Measurements from ENCODE around the gene MPP1. TPM values are rescaled to one million over a fixed set of nuclear protein-coding genes. Genes with fewer than 3 reads are reported as not detected.
"Not testable (repeated sequence)": the region's sequence is repeated elsewhere in the genome, so short reads cannot be mapped to it uniquely, and the experiment has no call there.

MPP1 gene
- total and polyA plus RNA-seq, 2 donors, result 70.0 to 81.4 TPM

GRCh38 chrX:154829134-154829533, 23.8 kb upstream of the MPP1 start:
- H3K27ac ChIP-seq (ENCODE audit: low read depth in 1 of 2, low read length in 1 of 2), result no peak overlapping the region
- no peaks in the 10 kb centered on the region for H3K9me3 ChIP-seq (ENCODE audit: control insufficient read depth in 2 of 2, insufficient read depth in 1 of 2, low read length in 1 of 2)
- no peak overlapping the region for H3K4me3 ChIP-seq (ENCODE audit: low read length in 2 of 2)
- no peaks in the 10 kb centered on the region for H3K4me1 ChIP-seq (ENCODE audit: control insufficient read depth in 2 of 2, insufficient read depth in 2 of 2, low read length in 2 of 2)
- no peak for DNase-seq (ENCODE audit: low read depth in 6 of 9, low spot score in 9 of 9)
- no peaks in the 10 kb centered on the region for H3K36me3 ChIP-seq (ENCODE audit: control insufficient read depth in 2 of 2, insufficient read depth in 2 of 2, low read length in 1 of 2)
- H3K27me3 ChIP-seq (ENCODE audit: control insufficient read depth in 2 of 2, insufficient read depth in 1 of 2, low read length in 1 of 2), result no peaks in the 10 kb centered on the region

GRCh38 chrX:154828016-154828408, 22.7 kb upstream of the MPP1 start:
- no peak for DNase-seq (ENCODE audit: low read depth in 6 of 9, low spot score in 9 of 9)
- Histone ChIP-seq H3K9me3 (ENCODE audit: control insufficient read depth in 2 of 2, insufficient read depth in 1 of 2, low read length in 1 of 2) (no peaks in the 10 kb centered on the region), H3K4me1 (ENCODE audit: control insufficient read depth in 2 of 2, insufficient read depth in 2 of 2, low read length in 2 of 2) (no peaks in the 10 kb centered on the region), H3K27me3 (ENCODE audit: control insufficient read depth in 2 of 2, insufficient read depth in 1 of 2, low read length in 1 of 2) (no peaks in the 10 kb centered on the region), H3K36me3 (ENCODE audit: control insufficient read depth in 2 of 2, insufficient read depth in 2 of 2, low read length in 1 of 2) (no peaks in the 10 kb centered on the region), H3K4me3 (ENCODE audit: low read length in 2 of 2) (no peak overlapping the region), H3K27ac (ENCODE audit: low read depth in 1 of 2, low read length in 1 of 2) (peak overlapping the region in 1 of 2 donors; percentile 29)
- WGBS, result 88% methylated on average over 2 of the region's 2 CpGs

GRCh38 chrX:154827194-154828015, 22.1 kb upstream of the MPP1 start:
- H3K9me3 ChIP-seq (ENCODE audit: control insufficient read depth in 2 of 2, insufficient read depth in 1 of 2, low read length in 1 of 2), result no peaks in the 10 kb centered on the region
- no peaks in the 10 kb centered on the region for H3K36me3 ChIP-seq (ENCODE audit: control insufficient read depth in 2 of 2, insufficient read depth in 2 of 2, low read length in 1 of 2)
- peak overlapping the region in 1 of 2 donors; percentile 29 for H3K27ac ChIP-seq (ENCODE audit: low read depth in 1 of 2, low read length in 1 of 2)
- peak in 1 of 9 donors; percentile 18 for DNase-seq (ENCODE audit: low read depth in 6 of 9, low spot score in 9 of 9)
- 81% methylated on average over 4 of the region's 4 CpGs for whole genome bisulfite sequencing
- no peaks in the 10 kb centered on the region for H3K27me3 ChIP-seq (ENCODE audit: control insufficient read depth in 2 of 2, insufficient read depth in 1 of 2, low read length in 1 of 2)
- no peaks in the 10 kb centered on the region for H3K4me1 ChIP-seq (ENCODE audit: control insufficient read depth in 2 of 2, insufficient read depth in 2 of 2, low read length in 2 of 2)
- H3K4me3 ChIP-seq (ENCODE audit: low read length in 2 of 2), result no peak overlapping the region

GRCh38 chrX:154825586-154825985, 20.3 kb upstream of the MPP1 start:
- not testable (repeated sequence) for DNase-seq (ENCODE audit: low read depth in 6 of 9, low spot score in 9 of 9); H3K4me3 ChIP-seq (ENCODE audit: low read length in 2 of 2); H3K27me3 ChIP-seq (ENCODE audit: control insufficient read depth in 2 of 2, insufficient read depth in 1 of 2, low read length in 1 of 2); H3K9me3 ChIP-seq (ENCODE audit: control insufficient read depth in 2 of 2, insufficient read depth in 1 of 2, low read length in 1 of 2); H3K36me3 ChIP-seq (ENCODE audit: control insufficient read depth in 2 of 2, insufficient read depth in 2 of 2, low read length in 1 of 2); H3K27ac ChIP-seq (ENCODE audit: low read depth in 1 of 2, low read length in 1 of 2); H3K4me1 ChIP-seq (ENCODE audit: control insufficient read depth in 2 of 2, insufficient read depth in 2 of 2, low read length in 2 of 2)
- WGBS, result no CpG with 5 or more reads among the region's 3 CpGs

- H3K4me1 ChIP-seq (ENCODE audit: control insufficient read depth in 2 of 2, insufficient read depth in 2 of 2, low read length in 2 of 2), result no peaks in the 10 kb centered on the region
- H3K27ac ChIP-seq (ENCODE audit: low read depth in 1 of 2, low read length in 1 of 2), result no peak overlapping the region
- H3K27me3 ChIP-seq (ENCODE audit: control insufficient read depth in 2 of 2, insufficient read depth in 1 of 2, low read length in 1 of 2), result no peaks in the 10 kb centered on the region
- H3K4me3 ChIP-seq (ENCODE audit: low read length in 2 of 2), result no peak overlapping the region
- H3K36me3 ChIP-seq (ENCODE audit: control insufficient read depth in 2 of 2, insufficient read depth in 2 of 2, low read length in 1 of 2), result no peaks in the 10 kb centered on the region
- WGBS, result 92% methylated on average over 1 of the region's 1 CpG
- DNase-seq (ENCODE audit: low read depth in 6 of 9, low spot score in 9 of 9), result no peak
- H3K9me3 ChIP-seq (ENCODE audit: control insufficient read depth in 2 of 2, insufficient read depth in 1 of 2, low read length in 1 of 2), result no peaks in the 10 kb centered on the region
Measured at GRCh38 chrX:154824638-154825037, 19.4 kb upstream of the MPP1 start.

- Histone ChIP-seq H3K36me3 (ENCODE audit: control insufficient read depth in 2 of 2, insufficient read depth in 2 of 2, low read length in 1 of 2) (no peaks in the 10 kb centered on the region), H3K27ac (ENCODE audit: low read depth in 1 of 2, low read length in 1 of 2) (no peak overlapping the region), H3K9me3 (ENCODE audit: control insufficient read depth in 2 of 2, insufficient read depth in 1 of 2, low read length in 1 of 2) (no peaks in the 10 kb centered on the region), H3K4me3 (ENCODE audit: low read length in 2 of 2) (no peak overlapping the region), H3K27me3 (ENCODE audit: control insufficient read depth in 2 of 2, insufficient read depth in 1 of 2, low read length in 1 of 2) (no peaks in the 10 kb centered on the region), H3K4me1 (ENCODE audit: control insufficient read depth in 2 of 2, insufficient read depth in 2 of 2, low read length in 2 of 2) (no peaks in the 10 kb centered on the region)
- 96% methylated on average over 3 of the region's 3 CpGs for WGBS
- DNase-seq (ENCODE audit: low read depth in 6 of 9, low spot score in 9 of 9), result no peak
Measured at GRCh38 chrX:154822029-154822428, 16.7 kb upstream of the MPP1 start.

- H3K9me3 ChIP-seq (ENCODE audit: control insufficient read depth in 2 of 2, insufficient read depth in 1 of 2, low read length in 1 of 2), result no peaks in the 10 kb centered on the region
- no peaks in the 10 kb centered on the region for H3K27me3 ChIP-seq (ENCODE audit: control insufficient read depth in 2 of 2, insufficient read depth in 1 of 2, low read length in 1 of 2)
- H3K4me1 ChIP-seq (ENCODE audit: control insufficient read depth in 2 of 2, insufficient read depth in 2 of 2, low read length in 2 of 2), result no peaks in the 10 kb centered on the region
- no peak for DNase-seq (ENCODE audit: low read depth in 6 of 9, low spot score in 9 of 9)
- H3K4me3 ChIP-seq (ENCODE audit: low read length in 2 of 2), result no peak overlapping the region
- no peak overlapping the region for H3K27ac ChIP-seq (ENCODE audit: low read depth in 1 of 2, low read length in 1 of 2)
- H3K36me3 ChIP-seq (ENCODE audit: control insufficient read depth in 2 of 2, insufficient read depth in 2 of 2, low read length in 1 of 2), result no peaks in the 10 kb centered on the region
Measured at GRCh38 chrX:154821523-154821922, 16.2 kb upstream of the MPP1 start.

- WGBS, result 98% methylated on average over 7 of the region's 7 CpGs
- no peaks in the 10 kb centered on the region for H3K27me3 ChIP-seq (ENCODE audit: control insufficient read depth in 2 of 2, insufficient read depth in 1 of 2, low read length in 1 of 2)
- no peaks in the 10 kb centered on the region for H3K36me3 ChIP-seq (ENCODE audit: control insufficient read depth in 2 of 2, insufficient read depth in 2 of 2, low read length in 1 of 2)
- no peaks in the 10 kb centered on the region for H3K4me1 ChIP-seq (ENCODE audit: control insufficient read depth in 2 of 2, insufficient read depth in 2 of 2, low read length in 2 of 2)
- DNase-seq (ENCODE audit: low read depth in 6 of 9, low spot score in 9 of 9), result no peak
- H3K9me3 ChIP-seq (ENCODE audit: control insufficient read depth in 2 of 2, insufficient read depth in 1 of 2, low read length in 1 of 2), result no peaks in the 10 kb centered on the region
- H3K27ac ChIP-seq (ENCODE audit: low read depth in 1 of 2, low read length in 1 of 2), result no peak overlapping the region
- no peak overlapping the region for H3K4me3 ChIP-seq (ENCODE audit: low read length in 2 of 2)
Measured at GRCh38 chrX:154819771-154820341, 14.6 kb upstream of the MPP1 start.

- 95% methylated on average over 11 of the region's 11 CpGs for WGBS
- H3K9me3 ChIP-seq (ENCODE audit: control insufficient read depth in 2 of 2, insufficient read depth in 1 of 2, low read length in 1 of 2), result no peaks in the 10 kb centered on the region
- H3K27me3 ChIP-seq (ENCODE audit: control insufficient read depth in 2 of 2, insufficient read depth in 1 of 2, low read length in 1 of 2), result no peaks in the 10 kb centered on the region
- DNase-seq (ENCODE audit: low read depth in 6 of 9, low spot score in 9 of 9), result no peak
- H3K36me3 ChIP-seq (ENCODE audit: control insufficient read depth in 2 of 2, insufficient read depth in 2 of 2, low read length in 1 of 2), result no peaks in the 10 kb centered on the region
- H3K4me3 ChIP-seq (ENCODE audit: low read length in 2 of 2), result no peak overlapping the region
- no peaks in the 10 kb centered on the region for H3K4me1 ChIP-seq (ENCODE audit: control insufficient read depth in 2 of 2, insufficient read depth in 2 of 2, low read length in 2 of 2)
- H3K27ac ChIP-seq (ENCODE audit: low read depth in 1 of 2, low read length in 1 of 2), result no peak overlapping the region
Measured at GRCh38 chrX:154818916-154819770, 13.9 kb upstream of the MPP1 start.
